Measurements from ENCODE around the gene TMEM232. TPM values are rescaled to one million over a fixed set of nuclear protein-coding genes. Genes with fewer than 3 reads are reported as not detected.

TMEM232 gene
- total and polyA plus RNA-seq, 9 of the 15 experiments (the other 6 are each of a cell fraction or from before 2014, with no cell fraction given), result 0.09 to 2.2 (median 0.41) TPM

GRCh38 chr5:110413856-110414255, 312.6 kb downstream of the TMEM232 start:
- Histone ChIP-seq H3K4me2 (ENCODE audit: insufficient read depth, low read length) (no peak overlapping the region), H4K20me1 (replicated peaks; ENCODE audit: control insufficient read depth, insufficient read depth, low read length) (no peaks in the 10 kb centered on the region), H3K79me2 (ENCODE audit: control insufficient read depth, insufficient read depth, low read length) (no peaks in the 10 kb centered on the region), H2AFZ (ENCODE audit: low read depth, low read length) (no peak overlapping the region), H3K9me3 (replicated peaks; ENCODE audit: control insufficient read depth, insufficient read depth, low read depth, low read length) (no peaks in the 10 kb centered on the region), H3K36me3 (ENCODE audit: control insufficient read depth, insufficient read depth, low read length) (no peaks in the 10 kb centered on the region), H3K9ac (ENCODE audit: insufficient read depth in 1 of 2, low read depth in 2 of 2, low read length in 2 of 2) (no peak overlapping the region), H3K9me1 (ENCODE audit: control insufficient read depth, insufficient read depth, low read length) (no peaks in the 10 kb centered on the region), H3K27me3 (ENCODE audit: control insufficient read depth in 2 of 2, insufficient read depth in 2 of 2, low read length in 2 of 2) (no peaks in the 10 kb centered on the region), H3K4me3 (no peak overlapping the region), H3K27ac (ENCODE audit: extremely low read depth, low read depth, low read length) (no peak overlapping the region), H3K4me1 (replicated peaks in 1 of 2; ENCODE audit: control insufficient read depth in 2 of 2, insufficient read depth in 2 of 2, low read length in 2 of 2) (no peaks in the 10 kb centered on the region)
- ChIA-PET CTCF (ENCODE audit: low intra/inter-chr PET ratio) (no interaction called here), POLR2A (no interaction called here)
- WGBS (ENCODE audit: insufficient coverage, low coverage, missing lambda C conversion rate), result 0% methylated on average over 2 of the region's 2 CpGs
- no peak for DNase-seq (ENCODE audit: extremely low read depth in 1 of 4, low spot score in 3 of 4)
- no peak for FAIRE-seq
- TF ChIP-seq FOXK2 (conservative IDR thresholded peaks at IDR 0.05 in 1 of 2, IDR thresholded peaks at IDR 0.05 in 1 of 2; ENCODE audit: low read depth in 2 of 2) (no peak), REST (IDR thresholded peaks at IDR 0.05; ENCODE audit: borderline replicate concordance) (no peak), REST (CRISPR knock-in tag; IDR thresholded peaks at IDR 0.05; ENCODE audit: low read depth) (no peak)
- ATAC-seq, result no peak
- in situ Hi-C loops (cut with MboI), result no loop called here
- no TSS peak for BruUV-seq (replicated peaks)
- intact Hi-C loops (cut with micrococcal nuclease), result no loop called here
